WTC11 (cell line): ENCODE data around the gene DDAH2. TPM values are rescaled to one million over a fixed set of nuclear protein-coding genes. Genes with fewer than 3 reads are reported as not detected.

Source experiments
- ATAC-seq: fragments of 200-7000 bp; cut with Tn5 transposase; 2 replicates; pipeline ENCODE4 v1.10.0; 2021; ENCODE audit warnings: mild to moderate bottlenecking, moderate library complexity
- CTCF ChIA-PET: fragments of 300-600 bp; sonication (Branson Sonifier 250); formaldehyde crosslinking; loops from one replicate; lab custom pipeline; 2021; ENCODE audit warnings: antibody characterized with exemption; lab: Charles Lee
- POLR2A ChIA-PET: fragments of 350-600 bp; sonication (Branson Sonifier 250); formaldehyde crosslinking; loops from one replicate; lab custom pipeline; 2021; ENCODE audit warnings: antibody characterized with exemption; lab: Charles Lee
- DNase-seq: peaks from one replicate; pipeline ENCODE4 v3.0.0; 2021; ENCODE audit warnings: low spot score
- H3K27ac Mint-ChIP-seq: 2 replicates; pipeline ENCODE4 v1.8.0; 2021; ENCODE audit warnings: mixed read lengths
- H3K27me3 Mint-ChIP-seq: 2 replicates; pipeline ENCODE4 v1.8.0; 2021; ENCODE audit warnings: low read depth, mild to moderate bottlenecking, moderate library complexity, mixed read lengths
- H3K36me3 Mint-ChIP-seq: 2 replicates; pipeline ENCODE4 v1.8.0; 2021; ENCODE audit warnings: mixed read lengths
- H3K4me1 Mint-ChIP-seq: 2 replicates; pipeline ENCODE4 v1.8.0; 2022; ENCODE audit warnings: mixed read lengths
- H3K4me3 Mint-ChIP-seq: 2 replicates; pipeline ENCODE4 v1.8.0; 2021; ENCODE audit warnings: mild to moderate bottlenecking, moderate library complexity, mixed read lengths
- H3K9me3 Mint-ChIP-seq: 2 replicates; pipeline ENCODE4 v1.8.0; 2021; ENCODE audit warnings: mixed read lengths
- AFF4 ChIP-seq: sonication (generic); formaldehyde crosslinking; IDR thresholded peaks from 2 replicates; pipeline ENCODE4 v1.8.1; 2023; ENCODE audit warnings: mild to moderate bottlenecking, missing genetic modification reagents, borderline replicate concordance
- ATF2 ChIP-seq: sonication (generic); formaldehyde crosslinking; IDR thresholded peaks from 2 replicates; pipeline ENCODE4 v1.8.1; 2022; ENCODE audit warnings: low read depth, missing genetic modification reagents, borderline replicate concordance
- CBFB ChIP-seq: sonication (generic); formaldehyde crosslinking; IDR thresholded peaks from 2 replicates; pipeline ENCODE4 v1.8.1; 2022; ENCODE audit warnings: mild to moderate bottlenecking, low read depth, missing genetic modification reagents
- E2F1 ChIP-seq: sonication (generic); formaldehyde crosslinking; IDR thresholded peaks from 2 replicates; pipeline ENCODE4 v1.8.0; 2022; ENCODE audit warnings: mild to moderate bottlenecking, missing genetic modification reagents
- ELF4 ChIP-seq: sonication (generic); formaldehyde crosslinking; IDR thresholded peaks from 2 replicates; pipeline ENCODE4 v1.8.1; 2022; ENCODE audit warnings: low read depth, mild to moderate bottlenecking, moderate library complexity, missing genetic modification reagents
- ETV6 ChIP-seq: sonication (generic); formaldehyde crosslinking; IDR thresholded peaks from 2 replicates; pipeline ENCODE4 v1.8.1; 2022; ENCODE audit warnings: mild to moderate bottlenecking, missing genetic modification reagents
- FOXK1 ChIP-seq: sonication (generic); formaldehyde crosslinking; IDR thresholded peaks from 2 replicates; pipeline ENCODE4 v1.8.0; 2022; ENCODE audit warnings: mild to moderate bottlenecking, moderate library complexity, missing genetic modification reagents
- GTF2I ChIP-seq: fragments of 250-450 bp; sonication (Bioruptor Pico); conservative IDR thresholded peaks from 2 replicates; pipeline ENCODE4 v1.4.0; 2021; ENCODE audit warnings: mild to moderate bottlenecking
- HMGXB4 ChIP-seq: sonication (generic); formaldehyde crosslinking; IDR thresholded peaks from 2 replicates; pipeline ENCODE4 v1.8.1; 2023; ENCODE audit warnings: mild to moderate bottlenecking, moderate library complexity, missing genetic modification reagents
- IRF2 ChIP-seq: sonication (generic); formaldehyde crosslinking; IDR thresholded peaks from 2 replicates; pipeline ENCODE4 v1.8.0; 2022; ENCODE audit warnings: low read depth, missing genetic modification reagents, borderline replicate concordance
- JUN ChIP-seq: sonication (generic); formaldehyde crosslinking; IDR thresholded peaks from 2 replicates; pipeline ENCODE4 v1.8.0; 2023; ENCODE audit warnings: mild to moderate bottlenecking, missing genetic modification reagents
- MYBL2 ChIP-seq: sonication (generic); formaldehyde crosslinking; IDR thresholded peaks from 2 replicates; pipeline ENCODE4 v1.8.1; 2023; ENCODE audit warnings: mild to moderate bottlenecking, moderate library complexity, missing genetic modification reagents
- NFE2L1 ChIP-seq: sonication (generic); formaldehyde crosslinking; IDR thresholded peaks from 2 replicates; pipeline ENCODE4 v1.8.1; 2023; ENCODE audit warnings: missing genetic modification reagents
- NR3C1 ChIP-seq: sonication (generic); formaldehyde crosslinking; conservative IDR thresholded peaks from 2 replicates; pipeline ENCODE4 v1.8.1; 2023; ENCODE audit warnings: low read depth, mild to moderate bottlenecking, missing genetic modification reagents
- PRRX2 ChIP-seq: fragments of 250-450 bp; sonication (Bioruptor Pico); IDR thresholded peaks from 2 replicates; pipeline ENCODE4 v1.8.0; 2021; ENCODE audit warnings: mild to moderate bottlenecking
- SOX15 ChIP-seq: fragments of 250-450 bp; sonication (Bioruptor Pico); IDR thresholded peaks from 2 replicates; pipeline ENCODE4 v1.9.0; 2021; ENCODE audit warnings: mild to moderate bottlenecking
- TP53 ChIP-seq: sonication (generic); formaldehyde crosslinking; IDR thresholded peaks from 2 replicates; pipeline ENCODE4 v1.8.1; 2023; ENCODE audit warnings: mild to moderate bottlenecking, missing genetic modification reagents
- ZBTB43 ChIP-seq: sonication (generic); formaldehyde crosslinking; IDR thresholded peaks from 2 replicates; pipeline ENCODE4 v1.8.1; 2023; ENCODE audit warnings: mild to moderate bottlenecking, missing genetic modification reagents
- ZNF423 ChIP-seq: fragments of 250-450 bp; sonication (Bioruptor Pico); IDR thresholded peaks from 2 replicates; pipeline ENCODE4 v2.1.2; 2022; ENCODE audit warnings: mild to moderate bottlenecking, moderate library complexity
- ZNF425 ChIP-seq: fragments of 250-450 bp; sonication (Bioruptor Pico); conservative IDR thresholded peaks from 2 replicates; pipeline ENCODE4 v1.9.0; 2021; ENCODE audit warnings: mild to moderate bottlenecking
- total RNA-seq: library from RNA; stranded (reverse); gene quantifications from 3 replicates; pipeline ENCODE4 v1.2.3, GENCODE V29; 2021

DDAH2 gene
- total RNA-seq, 1 experiment from 2014 or later, result 67.3 TPM

- Mint-ChIP-seq H3K4me3 (no peak within 1 kb of the TSS), H3K4me1 (peaks cover 7% of the 10 kb centered on the region), H3K9me3 (no peaks in the 10 kb centered on the region), H3K36me3 (peaks cover 9% of the 10 kb centered on the region), H3K27ac (0 out of 2 replicates have a peak within 1 kb of the TSS, but pooled peaks have one; percentile 42), H3K27me3 (peaks cover 4% of the 10 kb centered on the region; the same call in 1 of the 2 replicates)
- ChIA-PET CTCF (interaction anchor here (0.6 to 3.0 kb wide), 6 partner anchors 13 to 72 kb away, joined by 3 to 16 read pairs (median 3); partner anchors contain the start of genes ABHD16A, CLIC1 and VARS1), POLR2A (no interaction called here)
- TF ChIP-seq IRF2 (no peak), ATF2 (CRISPR knock-in tag) (no peak), ZNF423 (CRISPR knock-in tag) (no peak), ELF4 (CRISPR knock-in tag) (no peak), E2F1 (CRISPR knock-in tag) (no peak), JUN (CRISPR knock-in tag) (no peak), GTF2I (no peak), NFE2L1 (CRISPR knock-in tag) (no peak), AFF4 (no peak), SOX15 (CRISPR knock-in tag) (no peak), ETV6 (CRISPR knock-in tag) (no peak), ZBTB43 (CRISPR knock-in tag) (no peak), TP53 (CRISPR knock-in tag) (no peak), PRRX2 (CRISPR knock-in tag) (no peak), CBFB (CRISPR knock-in tag) (no peak), MYBL2 (CRISPR knock-in tag) (no peak), NR3C1 (no peak), HMGXB4 (no peak), ZNF425 (no peak), FOXK1 (CRISPR knock-in tag) (no peak)
- DNase-seq (no peak), ATAC-seq (no peak; the same call in 1 of the 2 replicates)
These were observed 5.7 kb downstream of the DDAH2 start, which contains the start of gene MPIG6B for GRCh38 chr6:31723245-31723979. Gene MPIG6B (plus strand): TSS chr6:31723373. CDS start chr6:31723384, 11 bp downstream.
